SK-N-SH (cell line): ENCODE results near the gene ARPC5. TPM values are rescaled to one million over a fixed set of nuclear protein-coding genes. Genes with fewer than 3 reads are reported as not detected.
"Not testable (repeated sequence)": the region's sequence is repeated elsewhere in the genome, so short reads cannot be mapped to it uniquely, and the experiment has no call there.

Source experiments
- CTCF ChIA-PET: fragments of 300-600, 350-600 bp; formaldehyde crosslinking; extraction: SDS; loops from one replicate; lab custom pipeline; 2021; lab: Yijun Ruan, JAX
- POLR2A ChIA-PET: fragments of 350-600 bp; sonication (Branson Sonifier 250); formaldehyde crosslinking; extraction: SDS; loops from one replicate; lab custom pipeline; 2020; ENCODE audit warnings: antibody characterized with exemption, inconsistent platforms; lab: Yijun Ruan, JAX
- DNase-seq: peaks from one replicate; pipeline ENCODE4 v3.0.0; 2012
- H2AFZ ChIP-seq: fragments of 200-600 bp; sonication (generic); 2 replicates; pipeline ENCODE4 v1.8.1; 2016; ENCODE audit warnings: antibody characterized with exemption, mild to moderate bottlenecking, low read depth
- H3F3A ChIP-seq: fragments of 200-600 bp; sonication (generic); replicated peaks from 2 replicates; pipeline ENCODE3; 2016; ENCODE audit warnings: antibody characterized with exemption, mild to moderate bottlenecking; ENCODE audit not compliant: insufficient read depth
- H3K27ac ChIP-seq, 2 experiments: fragments of 200-500 bp in 1 of 2; fragments of 200-600 bp in 1 of 2; sonication (Bioruptor generic) in 1 of 2; sonication (generic), shearing (Covaris generic) in 1 of 2; 2 replicates each; pipeline versions ENCODE4 v1.5.1 to v1.6.1; 2014 to 2016; ENCODE audit warnings: low read depth in 2 of 2, inconsistent platforms in 1 of 2, low read length in 1 of 2, mild to moderate bottlenecking in 1 of 2, mixed read lengths in 1 of 2
- H3K27me3 ChIP-seq: fragments of 200-600 bp; sonication (generic), shearing (Covaris generic); 2 replicates; pipeline ENCODE4 v1.6.1; 2016; ENCODE audit warnings: mixed run types; ENCODE audit not compliant: insufficient read depth
- H3K36me3 ChIP-seq, 2 experiments: fragments of 200-500 bp in 1 of 2; fragments of 200-600 bp in 1 of 2; sonication (Bioruptor generic) in 1 of 2; sonication (generic) in 1 of 2; replicated peaks in 1 of 2; 2 replicates each; pipeline versions ENCODE3 to v1.5.1; 2014 to 2016; ENCODE audit warnings: low read length in 1 of 2, mild to moderate bottlenecking in 1 of 2; ENCODE audit not compliant: insufficient read depth in 2 of 2, control insufficient read depth in 1 of 2
- H3K4me1 ChIP-seq, 2 experiments: fragments of 200-500 bp in 1 of 2; fragments of 200-600 bp in 1 of 2; sonication (Bioruptor generic) in 1 of 2; sonication (generic), shearing (Covaris generic) in 1 of 2; 2 replicates each; pipeline versions ENCODE4 v1.5.1 to v1.6.1; 2014 to 2016; ENCODE audit warnings: low read depth in 1 of 2, low read length in 1 of 2, mixed run types in 1 of 2; ENCODE audit not compliant: insufficient read depth in 2 of 2, control insufficient read depth in 1 of 2
- H3K4me2 ChIP-seq: fragments of 200-600 bp; sonication (generic), shearing (Covaris generic); 2 replicates; pipeline ENCODE4 v1.6.1; 2017; ENCODE audit warnings: mixed run types
- H3K4me3 ChIP-seq, 2 experiments: fragments of 200-500 bp in 1 of 2; fragments of 200-600 bp in 1 of 2; sonication (Bioruptor generic) in 1 of 2; sonication (generic), shearing (Covaris generic) in 1 of 2; 2 replicates each; pipeline versions ENCODE4 v1.5.1 to v1.8.1; 2014 to 2016; ENCODE audit warnings: low read depth in 2 of 2, inconsistent platforms in 1 of 2, low read length in 1 of 2, mild to moderate bottlenecking in 1 of 2, mixed read lengths in 1 of 2, moderate library complexity in 1 of 2
- H3K79me2 ChIP-seq: fragments of 200-600 bp; sonication (generic); 2 replicates; pipeline ENCODE4 v1.8.1; 2017; ENCODE audit warnings: mild to moderate bottlenecking; ENCODE audit not compliant: insufficient read depth
- H3K9ac ChIP-seq: fragments of 200-600 bp; sonication (generic); 2 replicates; pipeline ENCODE4 v1.6.1; 2017; ENCODE audit warnings: mixed run types
- H3K9me2 ChIP-seq: fragments of 200-600 bp; sonication (generic); 2 replicates; pipeline ENCODE4 v1.6.1; 2017; ENCODE audit warnings: mixed run types
- H3K9me3 ChIP-seq: fragments of 200-600 bp; sonication (generic); 2 replicates; pipeline ENCODE4 v1.6.1; 2017; ENCODE audit warnings: mixed run types, mild to moderate bottlenecking, moderate library complexity
- H4K20me1 ChIP-seq: fragments of 200-600 bp; sonication (generic); 2 replicates; pipeline ENCODE4 v1.6.1; 2017; ENCODE audit warnings: mild to moderate bottlenecking, mixed run types; ENCODE audit not compliant: insufficient read depth
- EZH2phosphoT487 ChIP-seq: fragments of 200-600 bp; sonication (generic); IDR thresholded peaks from 2 replicates; pipeline ENCODE4 v1.6.1; 2017; ENCODE audit warnings: low read depth, mixed run types, mild to moderate bottlenecking, antibody characterized with exemption, moderate library complexity, borderline replicate concordance
- GATA2 ChIP-seq: sonication (generic); formaldehyde crosslinking; IDR thresholded peaks from 2 replicates; pipeline ENCODE4 v1.5.0; 2020; ENCODE audit warnings: mild to moderate bottlenecking, missing genetic modification reagents
- MEF2A ChIP-seq: IDR thresholded peaks from 2 replicates; pipeline ENCODE4 v1.4.0; 2012; ENCODE audit warnings: low read depth, borderline replicate concordance
- RAD21 ChIP-seq: IDR thresholded peaks from 2 replicates; pipeline ENCODE4 v1.6.1; 2012; ENCODE audit warnings: mild to moderate bottlenecking, low read length
- RFX5 ChIP-seq: IDR thresholded peaks from 2 replicates; pipeline ENCODE4 v1.6.1; 2012; ENCODE audit warnings: mild to moderate bottlenecking, improper control_type of control experiment, low read length
- SMC3 ChIP-seq: IDR thresholded peaks from 2 replicates; pipeline ENCODE4 v1.6.1; 2012; ENCODE audit warnings: low read depth, low read length, improper control_type of control experiment
- TAF1 ChIP-seq: IDR thresholded peaks from 2 replicates; pipeline ENCODE4 v1.6.1; 2012; ENCODE audit warnings: low read depth, mild to moderate bottlenecking, low read length, moderate library complexity, borderline replicate concordance
- TCF12 ChIP-seq: IDR thresholded peaks from 2 replicates; pipeline ENCODE4 v1.4.0; 2012
- TEAD4 ChIP-seq: IDR thresholded peaks from 2 replicates; pipeline ENCODE4 v1.4.0; 2012; ENCODE audit warnings: mild to moderate bottlenecking, borderline replicate concordance; ENCODE audit not compliant: insufficient read depth
- YY1 ChIP-seq: IDR thresholded peaks from 2 replicates; pipeline ENCODE4 v1.4.0; 2012; ENCODE audit warnings: low read depth, mild to moderate bottlenecking
- WGBS: methylation state at CpG from one replicate; pipeline ENCODE4 v1.1.6; 2017; ENCODE audit warnings: low lambda C conversion rate; 5-methylcytosine and 5-hydroxymethylcytosine counted together
- polyA plus RNA-seq, 3 experiments: library from polyadenylated mRNA; depleted of rRNA; stranded (reverse); fragments of >200 nt; gene quantifications; 2 replicates each; pipeline ENCODE4 v1.2.3, GENCODE V29; 2012
- TF ChIP-seq, protein P1 (sequence below): IDR thresholded peaks from 2 replicates; pipeline ENCODE4 v1.4.0; 2012; ENCODE audit warnings: low read depth, borderline replicate concordance

Gene ARPC5
- polyA plus RNA-seq, 1 of the 3 experiments (the other 2 are of a cell fraction) = 66.8 TPM

- peaks cover 4 to 9% of the 10 kb centered on the region in 2 experiments for H3K36me3 ChIP-seq
- H2AFZ ChIP-seq = no peak overlapping the region
- POLR2A ChIA-PET = no interaction called here
- H4K20me1 ChIP-seq = no peaks in the 10 kb centered on the region
- H3F3A ChIP-seq = peaks cover 22% of the 10 kb centered on the region
- H3K4me2 ChIP-seq = no peak overlapping the region
- TF ChIP-seq TAF1 (no peak), SMC3 (no peak), GATA2 (CRISPR knock-in tag) (no peak)
- H3K9me3 ChIP-seq = no peaks in the 10 kb centered on the region
- peaks cover 0 to 3% of the 10 kb centered on the region in 2 experiments; a peak in 1 of 4 replicates for H3K4me1 ChIP-seq
- H3K9me2 ChIP-seq = no peaks in the 10 kb centered on the region
- H3K27me3 ChIP-seq = no peaks in the 10 kb centered on the region
- H3K4me3 ChIP-seq = no peak overlapping the region
- H3K27ac ChIP-seq = no peak overlapping the region
- 95% methylated on average over 1 of the region's 1 CpG for WGBS
- no peaks in the 10 kb centered on the region; the same call in 1 of the 2 replicates for H3K79me2 ChIP-seq
- no peak for DNase-seq
- H3K9ac ChIP-seq = no peak overlapping the region
- CTCF ChIA-PET = interaction anchor here (1.0 to 2.5 kb wide), 4 partner anchors 10 to 338 kb away, joined by 3 to 13 read pairs (median 4); no protein-coding TSS in a partner anchor
These were observed 15.8 kb downstream of the ARPC5 start for GRCh38 chr1:183619781-183620180.

DNA sequence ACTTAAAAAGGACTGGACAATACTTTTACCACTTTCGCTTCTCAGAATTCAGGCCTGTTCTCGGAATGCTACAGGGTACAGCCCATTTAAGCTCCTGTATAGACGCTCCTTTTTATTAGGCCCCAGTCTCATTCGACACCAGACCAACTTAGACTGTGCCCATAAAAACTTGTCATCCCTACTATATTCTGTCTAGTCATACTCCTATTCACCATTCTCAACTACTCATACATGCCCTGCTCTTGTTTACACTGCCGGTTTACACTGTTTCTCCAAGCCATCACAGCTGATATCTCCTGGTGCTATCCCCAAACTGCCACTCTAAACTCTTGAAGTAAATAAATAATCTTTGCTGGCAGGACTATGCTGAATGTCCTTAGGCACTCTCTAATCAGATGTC lies 17.4 kb downstream of the ARPC5 start:
- H2AFZ ChIP-seq, H3K9ac ChIP-seq, H3K36me3 ChIP-seq, H3K9me2 ChIP-seq, H3K4me2 ChIP-seq, H4K20me1 ChIP-seq, H3K9me3 ChIP-seq, H3K4me1 ChIP-seq, DNase-seq, H3K27me3 ChIP-seq, POLR2A ChIA-PET, H3K27ac ChIP-seq, H3K79me2 ChIP-seq, H3K4me3 ChIP-seq, CTCF ChIA-PET: not testable (repeated sequence)
- H3F3A ChIP-seq = peaks cover 14% of the 10 kb centered on the region
- 89% methylated on average over 5 of the region's 5 CpGs for WGBS

- CTCF ChIA-PET = not testable (repeated sequence)
These were observed 22.6 kb downstream of the ARPC5 start for GRCh38 chr1:183612975-183613374.

GRCh38 chr1:183612407-183612806 lies 23.2 kb downstream of the ARPC5 start:
- H3K4me3 ChIP-seq = no peak overlapping the region
- H3F3A ChIP-seq = peaks cover 20% of the 10 kb centered on the region
- DNase-seq = no peak
- ChIA-PET POLR2A (no interaction called here), CTCF (no interaction called here)
- no peaks in the 10 kb centered on the region for H3K27me3 ChIP-seq
- no peak overlapping the region for H3K27ac ChIP-seq
- no peaks in the 10 kb centered on the region for H3K9me3 ChIP-seq
- H3K36me3 ChIP-seq = no peaks in the 10 kb centered on the region
- no peak overlapping the region for H2AFZ ChIP-seq
- peaks cover 14 to 20% of the 10 kb centered on the region in 2 experiments for H3K4me1 ChIP-seq
- H4K20me1 ChIP-seq = no peaks in the 10 kb centered on the region
- 76% methylated on average over 3 of the region's 3 CpGs for WGBS
- H3K79me2 ChIP-seq = no peaks in the 10 kb centered on the region
- H3K4me2 ChIP-seq = no peak overlapping the region
- no peak for TF ChIP-seq TEAD4
- no peak for TF ChIP-seq YY1
- TF ChIP-seq MEF2A = no peak
- TF ChIP-seq, protein P1, sequence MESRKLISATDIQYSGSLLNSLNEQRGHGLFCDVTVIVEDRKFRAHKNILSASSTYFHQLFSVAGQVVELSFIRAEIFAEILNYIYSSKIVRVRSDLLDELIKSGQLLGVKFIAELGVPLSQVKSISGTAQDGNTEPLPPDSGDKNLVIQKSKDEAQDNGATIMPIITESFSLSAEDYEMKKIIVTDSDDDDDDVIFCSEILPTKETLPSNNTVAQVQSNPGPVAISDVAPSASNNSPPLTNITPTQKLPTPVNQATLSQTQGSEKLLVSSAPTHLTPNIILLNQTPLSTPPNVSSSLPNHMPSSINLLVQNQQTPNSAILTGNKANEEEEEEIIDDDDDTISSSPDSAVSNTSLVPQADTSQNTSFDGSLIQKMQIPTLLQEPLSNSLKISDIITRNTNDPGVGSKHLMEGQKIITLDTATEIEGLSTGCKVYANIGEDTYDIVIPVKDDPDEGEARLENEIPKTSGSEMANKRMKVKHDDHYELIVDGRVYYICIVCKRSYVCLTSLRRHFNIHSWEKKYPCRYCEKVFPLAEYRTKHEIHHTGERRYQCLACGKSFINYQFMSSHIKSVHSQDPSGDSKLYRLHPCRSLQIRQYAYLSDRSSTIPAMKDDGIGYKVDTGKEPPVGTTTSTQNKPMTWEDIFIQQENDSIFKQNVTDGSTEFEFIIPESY = no peak
- TF ChIP-seq TCF12 = no peak
- no peak for TF ChIP-seq RFX5
- no peak for TF ChIP-seq RAD21
- no peak for TF ChIP-seq EZH2phosphoT487
- no peaks in the 10 kb centered on the region for H3K9me2 ChIP-seq
- no peak overlapping the region for H3K9ac ChIP-seq

More at GRCh38 chr1:183612975-183613374, 22.6 kb downstream of the ARPC5 start:
- H3K79me2 ChIP-seq, POLR2A ChIA-PET, H3K4me2 ChIP-seq, H3K36me3 ChIP-seq, H3K27me3 ChIP-seq, H3K9ac ChIP-seq, H3K9me2 ChIP-seq, H3K27ac ChIP-seq, H2AFZ ChIP-seq, H4K20me1 ChIP-seq, H3K9me3 ChIP-seq, DNase-seq, H3K4me3 ChIP-seq: not testable (repeated sequence)
- 85% methylated on average over 3 of the region's 3 CpGs for WGBS
- Histone ChIP-seq H3F3A (peaks cover 19% of the 10 kb centered on the region), H3K4me1 (peaks cover 14 to 17% of the 10 kb centered on the region in 2 experiments)
